ENCODE results near the gene TAS1R3.
"Not testable (repeated sequence)": the region's sequence is repeated elsewhere in the genome, so short reads cannot be mapped to it uniquely, and the experiment has no call there.

TAS1R3 gene

GRCh38 chr1:1364266-1364665, 33.2 kb downstream of the TAS1R3 start:
- TF ChIP-seq CTCF (IDR thresholded peaks at IDR 0.05; ENCODE audit: insufficient read depth, missing control alignments) = no peak
- no peak for FAIRE-seq
- DNase-seq (ENCODE audit: insufficient read length, low spot score) = no peak

GRCh38 chr1:1365875-1366698, 35.0 kb downstream of the TAS1R3 start:
- TF ChIP-seq CTCF (IDR thresholded peaks at IDR 0.05; ENCODE audit: insufficient read depth, missing control alignments) = no peak
- FAIRE-seq (no peak), DNase-seq (ENCODE audit: insufficient read length, low spot score) (no peak)

- DNase-seq (ENCODE audit: insufficient read length, low spot score) (no peak), FAIRE-seq (no peak)
- no peak for TF ChIP-seq CTCF (IDR thresholded peaks at IDR 0.05; ENCODE audit: insufficient read depth, missing control alignments)
These were observed 35.6 kb downstream of the TAS1R3 start for GRCh38 chr1:1366699-1367066.

GRCh38 chr1:1367315-1367714, 36.2 kb downstream of the TAS1R3 start:
- no peak for DNase-seq (ENCODE audit: insufficient read length, low spot score)
- FAIRE-seq = no peak
- no peak for TF ChIP-seq CTCF (IDR thresholded peaks at IDR 0.05; ENCODE audit: insufficient read depth, missing control alignments)

GRCh38 chr1:1370094-1370493, 39.0 kb downstream of the TAS1R3 start:
- FAIRE-seq; DNase-seq (ENCODE audit: insufficient read length, low spot score): not testable (repeated sequence)

GRCh38 chr1:1370771-1371300, 39.8 kb downstream of the TAS1R3 start:
- DNase-seq (ENCODE audit: insufficient read length, low spot score) (no peak), FAIRE-seq (no peak)
- TF ChIP-seq CTCF (IDR thresholded peaks at IDR 0.05; ENCODE audit: insufficient read depth, missing control alignments) = no peak

GRCh38 chr1:1371364-1371745, 40.3 kb downstream of the TAS1R3 start:
- no peak for TF ChIP-seq CTCF (IDR thresholded peaks at IDR 0.05; ENCODE audit: insufficient read depth, missing control alignments)
- FAIRE-seq (no peak), DNase-seq (ENCODE audit: insufficient read length, low spot score) (no peak)

Measured in D721Med (cell line).